Measurements from ENCODE around the gene OR52E5. TPM values are rescaled to one million over a fixed set of nuclear protein-coding genes. Genes with fewer than 3 reads are reported as not detected.

The OR52E5 gene
- polyA plus RNA-seq (not detected in 3 replicates), polyA minus RNA-seq (not detected in 3 replicates)
- not detected for polyA plus RNA-seq (2011; ENCODE audit: low read depth)
- not detected in 2 replicates for polyA plus RNA-seq (2011; cell fraction: cytosol; rRNA removed)
- polyA plus RNA-seq (2011; cell fraction: nucleus; rRNA removed): not detected in 2 replicates
- polyA plus RNA-seq (2012; ENCODE audit: low replicate concordance): not detected in 2 replicates
- polyA minus RNA-seq (2011; cell fraction: cytosol; rRNA and poly(A)+ RNA removed): not detected
- polyA minus RNA-seq (2011; cell fraction: nucleus; rRNA and poly(A)+ RNA removed): not detected in 2 replicates

DNA sequence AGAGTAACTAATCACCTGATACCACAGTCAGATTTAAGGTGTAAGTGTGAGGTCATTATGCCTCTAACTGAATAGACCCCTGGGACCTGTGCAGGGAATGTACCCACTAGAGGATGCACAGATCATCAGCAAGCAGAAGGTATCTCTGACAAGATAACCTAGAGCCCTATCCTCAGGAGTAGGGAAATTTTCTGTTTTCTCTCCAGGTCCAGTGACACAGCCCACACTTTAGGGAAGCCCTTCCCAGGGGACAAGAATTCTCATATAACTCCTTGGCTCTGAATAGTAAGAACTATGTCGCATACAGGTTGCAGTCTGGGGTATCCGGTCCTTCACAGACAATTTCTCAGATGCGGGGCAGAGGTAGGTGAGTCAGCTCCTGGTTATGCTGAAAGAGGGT lies at the start of gene OR52E5:
OR52E5 (plus strand) TSS at position 301 of the 400 bp plus-strand sequence. CDS start 7,569 bp downstream, outside the sequence.
- no peaks in the 10 kb centered on the region for H3K4me1 ChIP-seq (ENCODE audit: control insufficient read depth, extremely low read depth, insufficient read depth, low read length)
- no peaks in the 10 kb centered on the region for H4K20me1 ChIP-seq (ENCODE audit: control insufficient read depth, extremely low read depth, insufficient read depth, low read length)
- no peaks in the 10 kb centered on the region for H3K27me3 ChIP-seq (ENCODE audit: control insufficient read depth, extremely low read depth, insufficient read depth, low read length)
- dilution Hi-C loops (cut with MboI; ENCODE audit: extremely low pct_ligation_motif_present, low sequenced_read_pairs): no loop called here
- H3K4me3 ChIP-seq (ENCODE audit: control insufficient read depth in 2 of 3, extremely low read depth in 1 of 3, insufficient read depth in 2 of 3, low read depth in 1 of 3, low read length in 3 of 3): no peak within 1 kb of the TSS
- DNase-seq (ENCODE audit: low read depth, low spot score) (no peak), FAIRE-seq (no peak)
- H2AFZ ChIP-seq (ENCODE audit: control insufficient read depth, low read length): no peak within 1 kb of the TSS
- H3K79me2 ChIP-seq (ENCODE audit: control insufficient read depth, insufficient read depth, low read length): no peaks in the 10 kb centered on the region
- H3K9ac ChIP-seq (ENCODE audit: control insufficient read depth, extremely low read depth, insufficient read depth, low read length): no peak within 1 kb of the TSS
- no peaks in the 10 kb centered on the region for H3K9me3 ChIP-seq (ENCODE audit: control insufficient read depth, low read depth, low read length)
- no peak within 1 kb of the TSS for H3K27ac ChIP-seq (ENCODE audit: control insufficient read depth, insufficient read depth, low read length)
- H3K9me1 ChIP-seq (ENCODE audit: control insufficient read depth, extremely low read depth, insufficient read depth, low read length): no peaks in the 10 kb centered on the region
- TF ChIP-seq CTCF (optimal IDR thresholded peaks at IDR 0.05 in 1 of 3, IDR thresholded peaks at IDR 0.05 in 1 of 3, conservative IDR thresholded peaks at IDR 0.05 in 1 of 3; ENCODE audit: extremely low read depth in 1 of 3, insufficient read depth in 2 of 3, low read length in 3 of 3): no peak
- TF ChIP-seq EZH2 (IDR thresholded peaks at IDR 0.05; ENCODE audit: low read length): no peak
- no peaks in the 10 kb centered on the region for H3K36me3 ChIP-seq (ENCODE audit: control insufficient read depth in 2 of 2, extremely low read depth in 1 of 2, insufficient read depth in 2 of 2, low read length in 2 of 2)
- H3K4me2 ChIP-seq (ENCODE audit: control insufficient read depth, extremely low read depth, insufficient read depth, low read depth, low read length): no peak within 1 kb of the TSS

- Histone ChIP-seq H3K27me3 (ENCODE audit: control insufficient read depth, extremely low read depth, insufficient read depth, low read length) (no peaks in the 10 kb centered on the region), H3K36me3 (ENCODE audit: control insufficient read depth in 2 of 2, extremely low read depth in 1 of 2, insufficient read depth in 2 of 2, low read length in 2 of 2) (no peaks in the 10 kb centered on the region)
- no peak for FAIRE-seq
Observed at GRCh38 chr11:5846701-5847100, 46.3 kb upstream of the OR52E5 start.

More at GRCh38 chr11:5846701-5847100, 46.3 kb upstream of the OR52E5 start:
- no peaks in the 10 kb centered on the region for H3K4me1 ChIP-seq (ENCODE audit: control insufficient read depth, extremely low read depth, insufficient read depth, low read length)
- no peak overlapping the region for H3K4me2 ChIP-seq (ENCODE audit: control insufficient read depth, extremely low read depth, insufficient read depth, low read depth, low read length)
- no peak for DNase-seq (ENCODE audit: low read depth, low spot score)
- H3K27ac ChIP-seq (ENCODE audit: control insufficient read depth, insufficient read depth, low read length): no peak overlapping the region
- TF ChIP-seq CTCF (optimal IDR thresholded peaks at IDR 0.05 in 1 of 3, IDR thresholded peaks at IDR 0.05 in 1 of 3, conservative IDR thresholded peaks at IDR 0.05 in 1 of 3; ENCODE audit: extremely low read depth in 1 of 3, insufficient read depth in 2 of 3, low read length in 3 of 3) (no peak), EZH2 (IDR thresholded peaks at IDR 0.05; ENCODE audit: low read length) (no peak)
- no peaks in the 10 kb centered on the region for H4K20me1 ChIP-seq (ENCODE audit: control insufficient read depth, extremely low read depth, insufficient read depth, low read length)
- no peaks in the 10 kb centered on the region for H3K79me2 ChIP-seq (ENCODE audit: control insufficient read depth, insufficient read depth, low read length)
- H3K9me3 ChIP-seq (ENCODE audit: control insufficient read depth, low read depth, low read length): no peaks in the 10 kb centered on the region
- dilution Hi-C loops (cut with MboI; ENCODE audit: extremely low pct_ligation_motif_present, low sequenced_read_pairs): no loop called here
- H3K4me3 ChIP-seq (ENCODE audit: control insufficient read depth in 2 of 3, extremely low read depth in 1 of 3, insufficient read depth in 2 of 3, low read depth in 1 of 3, low read length in 3 of 3): no peak overlapping the region
- H3K9ac ChIP-seq (ENCODE audit: control insufficient read depth, extremely low read depth, insufficient read depth, low read length): no peak overlapping the region
- no peak overlapping the region for H2AFZ ChIP-seq (ENCODE audit: control insufficient read depth, low read length)
- no peaks in the 10 kb centered on the region for H3K9me1 ChIP-seq (ENCODE audit: control insufficient read depth, extremely low read depth, insufficient read depth, low read length)

Measured in keratinocyte (primary cell).